ENCODE results near the gene FKBP9. TPM values are rescaled to one million over a fixed set of nuclear protein-coding genes. Genes with fewer than 3 reads are reported as not detected.
"Not testable (repeated sequence)": the region's sequence is repeated elsewhere in the genome, so short reads cannot be mapped to it uniquely, and the experiment has no call there.

The FKBP9 gene
- total RNA-seq, 1 donor from 2014 or later = 0.93 TPM

DNA sequence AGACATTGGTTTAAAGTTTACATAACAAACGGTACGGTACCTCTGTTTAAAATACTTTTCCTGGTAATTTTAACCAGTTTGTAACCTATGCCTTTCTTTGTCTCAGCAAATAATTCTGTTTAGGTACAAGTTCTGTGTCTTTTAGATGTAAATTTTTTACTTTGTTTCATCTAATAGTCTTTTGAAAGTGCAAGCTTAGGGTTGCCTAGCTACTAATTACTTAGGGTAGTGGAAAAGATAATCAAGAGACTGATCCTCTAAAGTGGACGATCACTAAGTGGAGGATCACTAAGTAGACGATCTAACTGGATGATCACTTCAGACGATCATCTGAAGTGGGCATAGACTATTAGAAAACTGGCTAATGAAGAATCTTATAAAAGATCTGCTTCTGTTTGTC, 16.1 kb upstream of the FKBP9 start:
- intact Hi-C loops (cut with micrococcal nuclease) = no loop called here
- peaks cover 8% of the 10 kb centered on the region for H3K27me3 Mint-ChIP-seq
- peaks cover 13% of the 10 kb centered on the region for H3K36me3 Mint-ChIP-seq (ENCODE audit: low read depth)
- H3K4me3 Mint-ChIP-seq = peak overlapping the region; percentile 93
- peaks cover 5% of the 10 kb centered on the region for H3K9me3 Mint-ChIP-seq
- H3K4me1 Mint-ChIP-seq = peaks cover 17% of the 10 kb centered on the region
- DNase-seq = no peak
- peak overlapping the region; percentile 47 for H3K27ac Mint-ChIP-seq

DNA sequence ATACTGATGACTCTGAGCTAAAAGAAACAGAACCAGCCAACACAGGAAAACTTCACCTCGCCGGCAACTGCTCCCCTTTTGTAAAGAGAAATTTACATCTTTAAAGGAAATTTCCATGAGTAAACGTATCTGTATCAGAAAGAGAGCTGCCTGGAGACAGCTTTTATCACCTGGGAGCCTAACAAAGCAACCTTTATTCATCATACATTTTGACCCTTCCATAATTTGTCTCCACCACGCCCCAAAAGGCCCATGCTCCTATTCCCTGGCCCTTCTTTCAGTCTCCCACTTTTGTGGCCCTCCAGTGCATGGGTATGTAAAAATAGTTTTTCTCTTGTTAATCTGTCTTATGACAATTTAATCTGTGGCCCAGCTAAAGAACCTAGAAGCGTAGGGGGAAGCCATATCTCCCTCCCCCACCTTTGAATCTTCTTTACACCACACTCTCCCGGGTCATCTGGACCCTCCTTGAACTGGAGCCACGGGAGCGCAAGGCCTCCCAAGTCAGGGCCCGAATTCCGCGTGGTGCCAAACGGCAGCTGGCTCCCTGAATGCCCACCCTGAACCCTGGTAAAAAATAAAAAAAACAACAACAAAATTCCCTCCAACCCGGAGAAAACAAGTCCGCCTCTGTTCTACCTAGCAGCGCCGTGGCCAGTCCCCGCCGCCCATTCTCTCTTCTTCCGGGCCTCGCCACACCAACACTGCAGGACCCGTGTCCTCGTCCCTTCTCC, 15.4 kb upstream of the FKBP9 start:
- Mint-ChIP-seq H3K9me3 (peaks cover 7% of the 10 kb centered on the region), H3K4me3 (peak overlapping the region; percentile 93), H3K4me1 (peaks cover 17% of the 10 kb centered on the region), H3K27me3 (peaks cover 8% of the 10 kb centered on the region), H3K27ac (peak overlapping the region; percentile 90), H3K36me3 (ENCODE audit: low read depth) (peaks cover 13% of the 10 kb centered on the region)
- peak; percentile 56 for DNase-seq
- intact Hi-C loops (cut with micrococcal nuclease) = loop anchor here (1.0 to 2.0 kb wide), 4 partner anchors 96 to 141 kb away; partner anchors contain the start of gene NT5C3A

DNA sequence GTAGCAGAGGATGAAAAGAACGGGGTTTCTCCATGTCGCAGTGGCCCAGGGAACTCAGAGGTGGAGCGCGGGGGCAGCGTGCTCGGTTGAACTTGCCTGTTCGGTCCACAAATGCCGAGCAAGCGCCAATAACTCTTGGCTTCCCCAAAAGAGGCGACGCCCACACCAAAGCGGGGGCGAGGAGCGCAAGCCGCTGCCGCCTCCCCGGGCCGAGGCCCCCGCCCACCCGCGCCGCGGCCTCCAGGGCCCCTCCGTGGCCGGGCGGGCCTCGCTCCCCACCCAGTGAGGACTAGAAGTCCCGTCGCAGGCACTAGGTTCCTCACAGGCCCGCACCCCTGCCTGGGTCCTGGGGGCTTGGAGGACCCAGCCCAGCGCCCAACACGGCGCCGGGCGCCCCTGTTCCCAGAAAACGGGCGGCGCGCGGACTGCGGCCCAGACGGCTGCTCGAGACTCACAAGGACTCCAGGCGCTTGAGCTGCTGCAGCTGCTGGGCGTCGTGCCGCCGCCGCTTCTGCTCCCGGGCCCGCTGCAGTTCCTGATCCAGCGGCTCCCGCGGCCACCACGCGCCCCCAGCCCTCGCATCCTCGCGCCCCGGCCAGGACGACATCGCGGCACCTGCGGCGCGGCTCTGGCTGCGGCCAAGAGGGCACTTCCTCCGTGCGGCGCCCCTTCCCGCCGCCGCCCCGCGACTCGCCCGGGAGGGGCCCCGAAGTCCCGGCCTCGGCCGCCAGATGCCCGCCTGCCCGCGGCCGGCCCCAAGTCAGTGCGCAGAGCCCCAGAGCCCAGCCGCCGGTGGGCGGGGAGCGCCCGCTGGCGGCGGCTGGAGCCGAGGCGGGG, 14.6 kb upstream of the FKBP9 start:
- Mint-ChIP-seq H3K4me1 (peaks cover 17% of the 10 kb centered on the region), H3K27ac (peak overlapping the region; percentile 90), H3K36me3 (ENCODE audit: low read depth) (peaks cover 13% of the 10 kb centered on the region), H3K4me3 (peak overlapping the region; percentile 93), H3K9me3 (peaks cover 8% of the 10 kb centered on the region), H3K27me3 (peaks cover 8% of the 10 kb centered on the region)
- peak; percentile 91 for DNase-seq
- intact Hi-C loops (cut with micrococcal nuclease) = loop anchor here (1.0 to 2.0 kb wide), 6 partner anchors 37 to 142 kb away; partner anchors contain the start of gene NT5C3A

DNA sequence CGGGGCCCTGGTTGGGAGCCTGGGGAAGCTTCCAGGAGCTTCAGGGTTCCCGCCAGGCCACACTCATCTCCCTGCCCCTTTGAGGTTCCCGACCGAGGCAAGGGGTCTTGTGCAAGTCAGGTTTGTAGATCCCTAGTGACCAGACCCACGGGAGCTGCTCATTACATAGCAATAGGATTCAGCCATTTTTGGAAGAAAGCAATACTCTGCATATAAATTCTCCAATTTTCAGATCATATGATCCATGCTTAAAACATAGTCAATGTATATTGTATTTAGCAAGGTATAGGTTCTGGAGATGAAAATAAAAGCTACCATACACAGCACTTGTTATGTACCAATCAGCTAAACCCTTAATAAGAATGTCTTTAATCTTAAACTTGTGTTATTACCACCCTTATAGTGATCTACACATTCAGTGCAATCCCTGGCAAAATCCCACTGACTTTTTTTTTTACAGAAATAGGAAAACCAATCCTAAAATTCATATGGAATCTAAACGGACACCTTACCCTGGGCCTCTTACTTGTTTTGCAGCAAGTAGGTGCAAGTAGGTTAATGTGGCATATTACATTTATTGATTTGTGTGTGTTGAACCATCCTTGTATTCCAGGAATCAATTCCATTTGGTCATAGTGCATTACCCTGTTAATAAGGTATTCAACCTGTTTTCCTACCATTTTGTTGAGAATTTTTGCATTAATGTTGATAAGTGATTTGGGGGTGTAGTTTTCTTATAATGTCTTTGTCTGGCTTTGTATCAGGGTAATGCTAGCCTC, 13.8 kb upstream of the FKBP9 start:
- Mint-ChIP-seq H3K9me3 (peaks cover 14% of the 10 kb centered on the region), H3K27me3 (peaks cover 8% of the 10 kb centered on the region), H3K27ac (no peak overlapping the region), H3K4me1 (peaks cover 17% of the 10 kb centered on the region), H3K4me3 (peak overlapping the region; percentile 93), H3K36me3 (ENCODE audit: low read depth) (peaks cover 13% of the 10 kb centered on the region)
- no peak for DNase-seq
- intact Hi-C loops (cut with micrococcal nuclease) = loop anchor here (1.0 to 2.0 kb wide), 5 partner anchors 38 to 143 kb away; partner anchors contain the start of gene NT5C3A

DNA sequence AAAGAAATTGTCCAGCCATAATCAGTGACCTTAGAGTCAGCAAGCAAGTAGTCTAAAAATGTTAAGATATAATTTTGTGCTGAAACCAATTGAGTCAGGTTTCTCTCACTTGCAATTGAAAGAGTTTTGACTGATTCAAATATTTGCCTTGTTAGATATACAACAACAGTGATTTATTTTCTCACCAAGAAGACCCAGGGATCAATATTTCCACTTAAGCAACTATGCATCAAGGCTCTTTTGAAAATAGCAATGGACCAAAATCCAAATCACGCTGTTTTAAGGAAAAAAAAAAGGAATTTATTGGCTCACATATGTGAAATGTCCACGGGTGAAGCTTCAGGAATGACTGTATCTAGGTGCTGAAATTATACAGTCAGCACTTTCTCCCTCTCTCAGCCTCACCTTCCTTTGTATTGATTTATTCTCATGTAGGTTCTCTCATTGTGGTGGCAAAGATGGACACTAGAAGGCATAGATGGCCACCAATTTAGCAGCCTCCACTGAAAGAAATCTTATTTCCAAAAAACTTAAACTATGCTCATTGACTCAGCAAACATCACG, 9.7 kb upstream of the FKBP9 start:
- Mint-ChIP-seq H3K4me1 (peaks cover 2% of the 10 kb centered on the region), H3K27ac (no peak overlapping the region), H3K4me3 (no peak overlapping the region), H3K36me3 (ENCODE audit: low read depth) (peaks cover 1% of the 10 kb centered on the region), H3K27me3 (peaks cover 19% of the 10 kb centered on the region), H3K9me3 (peaks cover 18% of the 10 kb centered on the region)
- no peak for DNase-seq
- intact Hi-C loops (cut with micrococcal nuclease) = no loop called here

DNA sequence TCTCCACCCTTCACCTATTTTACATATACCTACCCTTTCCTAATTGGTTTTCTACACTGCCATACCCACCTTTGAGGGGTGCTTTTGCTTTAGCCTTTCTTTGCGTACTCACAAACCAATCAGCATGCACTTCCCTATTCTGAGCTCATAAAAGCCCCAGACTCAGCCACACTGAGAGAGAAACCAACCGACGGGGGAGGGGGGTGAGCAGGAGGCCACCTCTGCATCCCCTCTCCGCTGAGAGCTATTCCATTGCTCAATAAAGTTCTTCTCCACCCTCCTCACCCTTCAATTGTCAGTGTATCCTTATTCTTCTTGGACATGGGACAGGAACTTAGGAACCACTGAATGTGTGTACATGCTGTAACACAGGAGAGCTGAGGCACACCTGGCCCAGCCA, 9.0 kb upstream of the FKBP9 start:
- no peak for DNase-seq
- H3K4me3 Mint-ChIP-seq = no peak overlapping the region
- intact Hi-C loops (cut with micrococcal nuclease) = no loop called here
- H3K9me3 Mint-ChIP-seq = peaks cover 18% of the 10 kb centered on the region
- H3K4me1 Mint-ChIP-seq = peaks cover under 1% of the 10 kb centered on the region
- no peak overlapping the region for H3K27ac Mint-ChIP-seq
- peaks cover 19% of the 10 kb centered on the region for H3K27me3 Mint-ChIP-seq
- H3K36me3 Mint-ChIP-seq (ENCODE audit: low read depth) = peaks cover 1% of the 10 kb centered on the region

DNA sequence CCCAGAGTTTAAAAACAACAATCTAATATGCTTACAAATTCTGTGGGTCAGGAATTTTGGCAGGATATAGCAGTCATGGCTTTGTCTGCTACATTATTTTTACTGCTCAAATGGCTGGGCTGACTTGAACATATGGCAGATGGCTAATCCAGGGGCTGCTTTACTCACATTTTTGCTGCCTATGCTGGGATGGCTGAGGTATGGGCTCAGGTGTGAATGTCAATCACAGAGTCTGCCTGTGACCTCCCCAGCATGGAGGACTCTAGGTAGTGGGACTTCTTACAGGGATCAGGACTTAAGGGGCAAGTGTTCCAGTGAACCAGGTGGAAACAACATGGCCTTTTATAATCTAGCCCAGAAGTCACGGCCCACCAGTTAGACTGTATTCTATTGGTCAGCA, 4.4 kb upstream of the FKBP9 start:
- Mint-ChIP-seq H3K4me1 (peaks cover under 1% of the 10 kb centered on the region), H3K9me3 (peaks cover 8% of the 10 kb centered on the region), H3K27ac (no peak overlapping the region), H3K4me3 (no peak overlapping the region), H3K36me3 (ENCODE audit: low read depth) (no peaks in the 10 kb centered on the region), H3K27me3 (peaks cover 10% of the 10 kb centered on the region)
- intact Hi-C loops (cut with micrococcal nuclease) = no loop called here
- DNase-seq = no peak

DNA sequence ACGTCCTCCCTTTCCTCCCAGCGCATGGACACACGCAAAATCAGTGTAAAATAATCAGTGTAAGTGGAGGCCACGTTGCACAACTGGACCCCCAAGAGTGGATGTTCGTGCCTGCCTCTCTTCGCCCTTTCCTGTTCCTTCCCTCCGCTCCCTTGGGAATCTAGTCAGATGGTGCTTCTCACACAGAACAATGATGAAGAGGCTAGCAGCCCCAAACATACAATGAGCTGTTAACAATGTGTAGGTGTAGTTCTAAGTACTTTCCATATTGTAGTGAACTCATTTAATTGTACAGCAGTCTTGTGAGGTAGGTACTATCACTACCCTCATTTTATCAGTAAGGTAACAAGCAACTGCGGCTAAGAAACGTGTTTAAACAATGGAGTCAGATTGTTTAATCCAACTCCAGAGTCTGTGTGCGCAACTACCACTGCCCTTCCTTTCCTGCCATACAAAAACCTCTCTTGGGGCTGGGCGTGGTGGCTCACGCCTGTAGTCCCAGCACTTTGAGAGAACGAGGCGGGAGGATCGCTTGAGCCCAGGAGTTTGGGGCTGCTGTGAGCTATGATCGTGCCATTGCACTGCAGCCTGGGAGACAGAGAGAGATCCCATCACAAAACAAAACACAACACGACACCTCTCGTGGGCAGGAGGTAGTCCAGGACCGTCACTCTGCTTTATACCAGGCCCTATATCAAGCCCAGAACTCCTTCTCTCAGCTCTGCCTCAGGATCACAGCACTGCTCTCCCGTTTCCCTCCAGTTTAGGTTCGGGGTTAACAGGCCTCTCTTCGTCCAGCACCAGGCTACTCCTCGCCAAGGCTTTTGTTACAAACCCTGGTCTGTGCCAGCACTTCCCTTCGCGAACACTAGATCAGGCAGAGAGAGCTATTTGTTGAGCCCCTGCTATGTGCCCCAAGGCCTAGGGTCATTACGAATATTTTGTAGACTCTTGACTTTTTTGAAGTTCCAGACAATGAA, 1.1 kb downstream of the FKBP9 start:
- Mint-ChIP-seq H3K36me3 (ENCODE audit: low read depth) (no peaks in the 10 kb centered on the region), H3K4me1 (peaks cover 3% of the 10 kb centered on the region), H3K27ac (no peak overlapping the region), H3K4me3 (peak overlapping the region; percentile 84), H3K27me3 (peaks cover 27% of the 10 kb centered on the region), H3K9me3 (no peaks in the 10 kb centered on the region)
- DNase-seq = no peak
- intact Hi-C loops (cut with micrococcal nuclease) = loop anchor here (5.0 kb wide), 2 partner anchors 111 to 149 kb away; partner anchors contain the start of gene RP9

DNA sequence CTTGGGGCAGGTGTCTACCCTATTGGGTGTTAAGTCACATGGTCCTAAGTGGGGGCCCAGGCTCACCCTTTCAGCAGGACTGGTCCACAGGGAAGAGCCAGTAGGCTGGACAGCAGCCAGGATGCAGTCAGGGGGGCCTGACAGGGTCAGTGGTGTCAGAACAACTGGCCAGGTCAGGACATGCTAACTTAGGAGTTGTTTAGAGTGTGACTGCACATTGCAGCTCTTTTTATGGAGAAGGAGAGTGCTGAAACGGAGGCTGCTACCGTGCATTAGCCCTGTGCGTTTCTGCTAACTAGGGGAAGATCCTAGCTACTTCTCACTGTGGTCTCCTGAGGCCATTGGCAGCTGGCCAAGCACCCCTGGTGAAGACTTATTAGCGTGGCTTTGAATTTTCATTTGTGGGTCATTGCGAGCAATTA, 6.7 kb downstream of the FKBP9 start:
- H3K9me3 Mint-ChIP-seq; intact Hi-C loops (cut with micrococcal nuclease); DNase-seq; H3K4me3 Mint-ChIP-seq; H3K4me1 Mint-ChIP-seq; H3K36me3 Mint-ChIP-seq (ENCODE audit: low read depth); H3K27ac Mint-ChIP-seq: not testable (repeated sequence)
- H3K27me3 Mint-ChIP-seq = peaks cover 19% of the 10 kb centered on the region

DNA sequence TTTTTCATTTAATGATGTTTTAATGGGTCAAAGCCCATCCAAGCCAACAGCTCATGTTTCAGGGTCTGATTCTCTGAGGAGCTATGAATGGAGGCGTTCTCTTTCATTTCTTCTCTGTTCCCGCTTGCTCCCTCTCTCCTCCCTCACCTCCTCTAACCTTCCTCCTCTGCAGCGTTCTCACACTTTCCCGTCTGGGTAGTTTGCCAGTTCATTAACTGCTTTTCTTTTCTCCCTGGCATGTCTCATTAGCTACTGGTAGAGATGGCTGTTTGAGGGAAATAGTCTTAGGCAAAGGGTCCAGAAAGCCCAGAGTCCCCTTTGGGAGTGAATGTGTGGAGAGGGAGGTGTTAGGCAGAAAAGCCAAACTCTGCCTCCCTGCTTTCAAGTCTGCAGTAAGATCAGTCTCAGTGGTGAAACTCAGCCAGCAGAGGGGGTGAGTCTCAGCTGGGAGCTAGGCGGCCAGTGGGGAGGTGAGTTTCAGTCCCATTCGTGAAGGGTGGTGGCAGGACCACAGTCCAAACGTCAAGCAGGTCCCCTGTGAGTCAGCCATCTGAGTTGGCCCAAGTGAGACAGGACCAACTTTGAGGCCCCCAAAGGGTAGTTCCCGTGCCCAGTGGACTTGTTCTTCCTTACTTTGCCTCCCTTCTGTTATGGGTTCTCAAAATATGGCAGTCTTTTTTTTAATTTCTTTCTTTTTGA, 7.4 kb downstream of the FKBP9 start:
- H3K4me1 Mint-ChIP-seq; H3K9me3 Mint-ChIP-seq; H3K36me3 Mint-ChIP-seq (ENCODE audit: low read depth); intact Hi-C loops (cut with micrococcal nuclease); H3K27ac Mint-ChIP-seq: not testable (repeated sequence)
- H3K27me3 Mint-ChIP-seq = peaks cover 15% of the 10 kb centered on the region
- DNase-seq = peak; percentile 64
- peak overlapping the region; percentile 23 for H3K4me3 Mint-ChIP-seq

DNA sequence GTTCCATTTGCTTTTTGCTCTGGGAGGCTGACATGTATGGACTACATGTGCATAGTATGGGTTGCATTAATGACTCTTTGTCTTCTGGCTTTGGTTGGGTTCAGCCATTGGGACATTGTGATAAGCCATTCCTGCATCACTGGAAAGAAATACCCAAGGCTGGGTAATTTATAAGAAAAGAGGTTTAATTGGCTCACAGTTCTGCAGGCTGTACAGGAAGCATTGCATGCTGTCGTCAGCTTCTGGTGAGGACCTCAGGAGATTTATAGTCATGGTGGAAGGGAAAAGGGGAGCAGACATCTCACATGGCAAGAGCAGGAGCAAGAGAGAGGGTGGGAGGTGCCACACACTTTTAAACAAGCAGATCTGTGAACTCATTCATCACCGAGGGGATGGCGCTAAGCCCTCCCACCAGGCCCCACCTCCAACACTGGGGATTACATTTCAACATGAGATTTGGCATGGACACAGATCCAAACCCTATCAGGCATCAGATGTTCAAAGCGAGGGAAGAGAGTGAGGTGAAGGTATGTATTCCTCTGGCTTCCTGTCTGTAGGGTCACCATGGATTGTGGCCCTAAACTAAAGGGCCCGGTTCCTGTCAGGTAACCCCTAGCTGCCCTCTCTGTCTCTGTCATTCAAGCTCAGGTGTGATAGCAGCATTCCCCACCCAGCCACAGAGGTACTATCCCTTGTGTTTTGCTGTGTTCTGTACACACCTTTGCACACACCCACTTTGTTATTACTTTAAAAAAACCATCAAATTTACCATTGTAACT, 9.4 kb downstream of the FKBP9 start:
- H3K27ac Mint-ChIP-seq; H3K4me1 Mint-ChIP-seq; H3K36me3 Mint-ChIP-seq (ENCODE audit: low read depth); H3K9me3 Mint-ChIP-seq; H3K27me3 Mint-ChIP-seq; H3K4me3 Mint-ChIP-seq; intact Hi-C loops (cut with micrococcal nuclease); DNase-seq: not testable (repeated sequence)

DNA sequence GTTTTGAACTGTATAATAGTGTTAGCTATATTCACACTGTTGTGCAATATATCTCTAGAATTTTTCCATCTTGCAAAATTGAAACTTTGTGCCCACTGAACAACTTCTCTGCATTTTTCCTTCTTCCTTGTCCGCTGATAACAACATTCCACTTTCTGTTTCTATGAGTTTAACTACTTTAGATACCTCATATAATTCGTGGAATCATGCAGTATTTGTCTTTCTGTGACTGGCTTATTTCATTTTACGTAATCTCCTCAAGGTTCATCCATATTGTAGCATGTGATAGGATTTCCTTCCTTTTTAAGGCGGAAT, 10.0 kb downstream of the FKBP9 start:
- H3K4me3 Mint-ChIP-seq; H3K27ac Mint-ChIP-seq; H3K9me3 Mint-ChIP-seq; H3K4me1 Mint-ChIP-seq; H3K36me3 Mint-ChIP-seq (ENCODE audit: low read depth); DNase-seq; H3K27me3 Mint-ChIP-seq; intact Hi-C loops (cut with micrococcal nuclease): not testable (repeated sequence)
